T-helper 17 cell (primary cell): ENCODE results near the gene SLC35F3. TPM values are rescaled to one million over a fixed set of nuclear protein-coding genes. Genes with fewer than 3 reads are reported as not detected.
A peak's percentile ranks its signal among the peaks of the same experiment; 100 is the strongest.

ENCODE experiments used
- ATAC-seq: fragments of 150-1000 bp; cut with Tn5 transposase; 2 replicates; pipeline ENCODE4 v1.10.0; 2021; ENCODE audit warnings: mild to moderate bottlenecking, moderate library complexity
- DNase-seq, 3 donors: peaks; one replicate each; pipeline versions ENCODE4 v3.0.0 to v3.0.0-alpha.2; 2020 to 2021
- H3K9me3 ChIP-seq: one replicate; pipeline ENCODE4 v1.7.0; 2013; ENCODE audit warnings: low read length, mild to moderate bottlenecking; ENCODE audit not compliant: control insufficient read depth, poor library complexity, severe bottlenecking
- H3K27ac Mint-ChIP-seq: one replicate; pipeline ENCODE4 v1.8.0; 2022; ENCODE audit warnings: mild to moderate bottlenecking, moderate library complexity, mixed read lengths
- H3K27me3 Mint-ChIP-seq: one replicate; pipeline ENCODE4 v1.8.0; 2022; ENCODE audit warnings: mixed read lengths
- H3K36me3 Mint-ChIP-seq: one replicate; pipeline ENCODE4 v1.8.0; 2022; ENCODE audit warnings: low read depth, mixed read lengths
- H3K4me1 Mint-ChIP-seq: one replicate; pipeline ENCODE4 v1.8.0; 2022; ENCODE audit warnings: mild to moderate bottlenecking, mixed read lengths
- H3K4me3 Mint-ChIP-seq: one replicate; pipeline ENCODE4 v1.8.0; 2022; ENCODE audit warnings: mild to moderate bottlenecking, moderate library complexity, mixed read lengths
- total RNA-seq, 4 donors: library from RNA in 2 of 4; stranded (reverse) in 2 of 4; gene quantifications; one replicate each; pipeline ENCODE4 v1.2.3 and lab custom pipeline; 2022 to 2026

Gene SLC35F3
- total RNA-seq, 2 donors from 2014 or later, result 0.10 TPM; not detected in 1

- no peak overlapping the region for H3K27ac Mint-ChIP-seq
Measured at GRCh38 chr1:234214129-234214910, 309.8 kb downstream of the SLC35F3 start.

GRCh38 chr1:234214911-234215892, 310.7 kb downstream of the SLC35F3 start:
- no peak overlapping the region for H3K27ac Mint-ChIP-seq

More at GRCh38 chr1:234214129-234214910, 309.8 kb downstream of the SLC35F3 start:
- Mint-ChIP-seq H3K36me3 (peaks cover 4% of the 10 kb centered on the region), H3K27me3 (peaks cover 62% of the 10 kb centered on the region), H3K4me3 (peak overlapping the region; percentile 85), H3K4me1 (peaks cover 10% of the 10 kb centered on the region)
- ATAC-seq, result peak; percentile 39
- no peak for DNase-seq
- no peaks in the 10 kb centered on the region for H3K9me3 ChIP-seq

DNA sequence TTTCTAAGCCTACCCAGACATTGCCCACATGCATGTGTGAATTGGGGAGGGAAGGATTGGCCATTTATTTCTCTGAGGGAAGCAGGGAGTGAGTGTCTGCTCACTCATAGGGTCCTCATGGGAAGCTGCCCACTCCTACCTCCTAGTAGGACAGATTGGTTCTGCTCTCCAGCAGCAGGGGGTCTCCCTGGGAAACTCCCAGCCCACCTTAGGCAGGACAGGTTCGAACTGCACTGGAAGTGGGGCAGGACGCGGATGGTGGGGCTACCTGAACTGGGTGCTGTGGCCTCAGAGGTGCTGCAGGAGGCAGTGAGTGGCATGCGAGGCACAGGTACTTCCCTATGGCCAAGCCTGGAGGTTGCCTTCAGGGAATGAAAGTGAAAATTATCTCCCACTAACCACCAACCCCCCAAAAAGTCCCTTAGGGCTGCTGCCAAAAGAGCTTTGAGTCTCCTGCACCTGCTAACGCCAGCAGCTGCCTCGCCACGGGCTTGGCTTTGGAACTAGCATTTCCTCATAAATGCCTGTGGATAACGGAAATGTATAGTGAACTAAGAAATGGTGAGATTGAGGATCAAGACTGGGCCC, 311.7 kb downstream of the SLC35F3 start:
- Mint-ChIP-seq H3K4me1 (peaks cover 10% of the 10 kb centered on the region), H3K27ac (no peak overlapping the region), H3K27me3 (peaks cover 53% of the 10 kb centered on the region), H3K36me3 (peaks cover 4% of the 10 kb centered on the region), H3K4me3 (no peak overlapping the region)
- DNase-seq (no peak), ATAC-seq (no peak)
- H3K9me3 ChIP-seq, result no peaks in the 10 kb centered on the region

More at GRCh38 chr1:234214911-234215892, 310.7 kb downstream of the SLC35F3 start:
- DNase-seq (no peak), ATAC-seq (no peak)
- peaks cover 10% of the 10 kb centered on the region for H3K4me1 Mint-ChIP-seq
- H3K36me3 Mint-ChIP-seq, result peaks cover 4% of the 10 kb centered on the region
- H3K27me3 Mint-ChIP-seq, result peaks cover 60% of the 10 kb centered on the region
- no peaks in the 10 kb centered on the region for H3K9me3 ChIP-seq
- H3K4me3 Mint-ChIP-seq, result peak overlapping the region; percentile 62

DNA sequence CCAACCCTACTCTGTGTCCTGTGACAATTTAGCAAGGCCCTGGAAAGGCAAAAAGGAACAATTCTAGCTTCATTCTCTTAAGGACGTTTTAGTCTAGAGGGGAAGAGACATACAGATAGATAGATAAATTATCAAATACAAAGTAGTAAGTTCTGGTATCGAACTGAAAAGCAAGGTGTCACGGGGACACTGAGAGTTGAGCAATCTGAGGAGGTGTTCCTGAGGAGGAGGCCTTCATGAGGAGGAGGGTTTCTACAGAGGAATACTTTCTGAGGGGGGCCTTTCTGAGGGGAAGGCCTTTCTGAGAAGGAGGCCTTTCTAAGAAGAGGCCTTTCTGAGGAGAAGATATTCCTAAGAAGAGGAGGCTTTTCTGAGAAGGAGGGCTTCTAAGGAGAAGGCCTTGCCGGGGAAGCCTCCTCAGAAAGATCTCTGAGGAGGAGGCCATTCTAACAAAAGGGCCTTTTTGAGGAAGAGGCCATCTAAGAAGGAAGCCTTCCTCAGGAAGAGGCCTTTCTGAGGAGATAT, 312.9 kb downstream of the SLC35F3 start:
- peaks cover 4% of the 10 kb centered on the region for H3K36me3 Mint-ChIP-seq
- peaks cover 52% of the 10 kb centered on the region for H3K27me3 Mint-ChIP-seq
- H3K9me3 ChIP-seq, result no peaks in the 10 kb centered on the region
- ATAC-seq (no peak), DNase-seq (no peak)
- H3K4me1 Mint-ChIP-seq, result peaks cover 10% of the 10 kb centered on the region
- H3K27ac Mint-ChIP-seq, result peak overlapping the region; percentile 5
- no peak overlapping the region for H3K4me3 Mint-ChIP-seq

- Mint-ChIP-seq H3K36me3 (peaks cover 4% of the 10 kb centered on the region), H3K27ac (no peak overlapping the region), H3K4me3 (no peak overlapping the region), H3K27me3 (peaks cover 52% of the 10 kb centered on the region), H3K4me1 (peaks cover 7% of the 10 kb centered on the region)
- DNase-seq, result no peak
- no peaks in the 10 kb centered on the region for H3K9me3 ChIP-seq
- no peak for ATAC-seq
Measured at GRCh38 chr1:234218078-234218477, 313.6 kb downstream of the SLC35F3 start.

GRCh38 chr1:234219711-234220110, 315.2 kb downstream of the SLC35F3 start:
- H3K36me3 Mint-ChIP-seq, result peaks cover 4% of the 10 kb centered on the region
- no peaks in the 10 kb centered on the region for H3K9me3 ChIP-seq
- no peak for DNase-seq
- H3K4me1 Mint-ChIP-seq, result peaks cover 6% of the 10 kb centered on the region
- H3K4me3 Mint-ChIP-seq, result no peak overlapping the region
- peaks cover 56% of the 10 kb centered on the region for H3K27me3 Mint-ChIP-seq
- ATAC-seq, result no peak
- no peak overlapping the region for H3K27ac Mint-ChIP-seq

GRCh38 chr1:234221601-234222000, 317.1 kb downstream of the SLC35F3 start:
- no peaks in the 10 kb centered on the region for H3K9me3 ChIP-seq
- no peak overlapping the region for H3K4me3 Mint-ChIP-seq
- peaks cover 42% of the 10 kb centered on the region for H3K27me3 Mint-ChIP-seq
- ATAC-seq, result no peak
- peaks cover 4% of the 10 kb centered on the region for H3K36me3 Mint-ChIP-seq
- no peak for DNase-seq
- peaks cover 6% of the 10 kb centered on the region for H3K4me1 Mint-ChIP-seq
- H3K27ac Mint-ChIP-seq, result no peak overlapping the region

DNA sequence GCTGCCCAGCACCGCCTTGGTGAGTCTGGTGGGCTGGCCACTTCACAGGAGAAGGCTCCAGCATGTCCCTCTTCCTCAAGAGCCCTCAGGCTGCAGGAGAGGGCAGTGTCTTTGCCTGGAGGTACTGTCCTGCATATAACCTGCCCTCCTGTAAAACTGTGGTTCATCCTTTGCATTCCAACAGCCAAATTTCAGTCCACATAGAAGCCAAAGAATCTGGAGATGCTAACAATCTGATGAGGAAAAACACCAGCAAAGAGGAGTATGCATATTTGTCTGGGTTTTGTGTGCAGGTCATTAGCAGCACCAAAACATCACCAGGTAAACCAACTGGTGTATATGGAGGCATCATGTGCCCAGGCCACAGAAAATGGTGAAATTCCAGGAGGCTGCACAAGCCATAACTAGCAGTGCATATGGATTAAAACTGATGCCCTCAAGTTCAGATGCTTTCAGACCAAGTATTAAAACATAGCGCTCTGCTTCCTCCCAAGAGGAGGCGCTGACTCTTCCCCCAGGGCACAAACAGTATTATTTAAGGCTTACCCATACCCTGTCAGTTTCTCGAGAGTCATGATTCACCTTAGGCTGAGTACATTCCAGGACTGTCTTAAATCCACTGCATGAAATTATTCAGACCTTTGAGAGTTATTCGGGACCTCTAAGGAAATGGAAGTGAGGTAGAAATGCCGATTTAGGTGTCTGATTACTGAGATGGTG, 318.2 kb downstream of the SLC35F3 start:
- no peaks in the 10 kb centered on the region for H3K9me3 ChIP-seq
- ATAC-seq (no peak), DNase-seq (no peak)
- no peaks in the 10 kb centered on the region for H3K36me3 Mint-ChIP-seq
- no peak overlapping the region for H3K4me3 Mint-ChIP-seq
- H3K27ac Mint-ChIP-seq, result no peak overlapping the region
- peaks cover 42% of the 10 kb centered on the region for H3K27me3 Mint-ChIP-seq
- H3K4me1 Mint-ChIP-seq, result peaks cover under 1% of the 10 kb centered on the region

DNA sequence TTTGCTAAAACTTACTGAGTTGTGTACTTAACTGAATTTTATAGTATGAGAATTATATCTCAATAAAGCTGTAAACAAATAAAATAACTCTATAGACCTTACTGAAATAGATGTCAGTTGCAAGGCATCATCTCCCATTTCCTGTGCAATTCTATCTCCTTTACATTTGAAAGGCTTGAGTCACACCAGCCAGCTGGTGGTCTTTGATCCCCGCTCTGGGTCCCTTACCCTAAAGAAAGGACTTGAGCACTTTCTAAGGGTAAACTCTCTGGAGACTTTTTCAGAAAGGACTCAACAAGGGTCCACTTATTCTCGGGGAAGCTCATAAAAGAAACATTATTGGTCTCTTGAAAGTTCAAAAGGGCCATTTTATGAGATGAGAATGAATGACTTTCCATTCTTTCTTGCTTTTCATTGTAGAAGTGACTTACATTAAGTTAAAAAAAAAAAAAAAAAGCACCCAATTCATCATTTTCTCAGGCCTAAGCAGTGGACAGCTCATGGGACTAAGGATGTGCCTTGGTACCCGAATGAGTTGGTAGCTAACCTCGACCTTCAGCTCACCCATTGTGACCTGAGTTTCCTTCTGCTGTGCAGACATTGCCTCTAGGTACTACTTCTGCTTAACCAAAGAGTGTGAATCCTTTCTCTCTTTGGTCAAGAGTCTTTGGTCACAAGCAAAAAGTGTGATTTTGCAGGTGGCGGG, 321.8 kb downstream of the SLC35F3 start:
- H3K4me1 Mint-ChIP-seq, result no peaks in the 10 kb centered on the region
- DNase-seq (no peak), ATAC-seq (no peak)
- H3K36me3 Mint-ChIP-seq, result peaks cover 3% of the 10 kb centered on the region
- no peak overlapping the region for H3K4me3 Mint-ChIP-seq
- no peak overlapping the region for H3K27ac Mint-ChIP-seq
- no peaks in the 10 kb centered on the region for H3K9me3 ChIP-seq
- peaks cover 61% of the 10 kb centered on the region for H3K27me3 Mint-ChIP-seq

DNA sequence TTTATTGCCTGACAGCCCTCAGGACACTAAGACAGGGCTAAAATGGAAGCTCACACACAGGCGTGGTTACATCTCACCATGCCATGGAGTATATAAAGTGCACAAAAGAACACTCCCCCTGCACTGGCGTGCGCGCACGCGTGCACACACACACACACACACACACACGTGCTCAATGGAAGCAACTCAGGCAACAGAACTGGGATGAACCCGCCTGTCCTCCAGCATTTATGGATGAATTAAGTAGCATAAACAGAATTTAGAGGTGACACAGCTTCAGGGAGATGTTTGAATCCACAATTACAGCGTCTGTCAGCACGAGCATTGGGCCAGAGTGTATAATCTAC, 322.3 kb downstream of the SLC35F3 start:
- Mint-ChIP-seq H3K36me3 (peaks cover 3% of the 10 kb centered on the region), H3K27ac (no peak overlapping the region), H3K4me3 (no peak overlapping the region), H3K27me3 (peaks cover 62% of the 10 kb centered on the region), H3K4me1 (no peaks in the 10 kb centered on the region)
- no peak for ATAC-seq
- no peaks in the 10 kb centered on the region for H3K9me3 ChIP-seq
- DNase-seq, result no peak

DNA sequence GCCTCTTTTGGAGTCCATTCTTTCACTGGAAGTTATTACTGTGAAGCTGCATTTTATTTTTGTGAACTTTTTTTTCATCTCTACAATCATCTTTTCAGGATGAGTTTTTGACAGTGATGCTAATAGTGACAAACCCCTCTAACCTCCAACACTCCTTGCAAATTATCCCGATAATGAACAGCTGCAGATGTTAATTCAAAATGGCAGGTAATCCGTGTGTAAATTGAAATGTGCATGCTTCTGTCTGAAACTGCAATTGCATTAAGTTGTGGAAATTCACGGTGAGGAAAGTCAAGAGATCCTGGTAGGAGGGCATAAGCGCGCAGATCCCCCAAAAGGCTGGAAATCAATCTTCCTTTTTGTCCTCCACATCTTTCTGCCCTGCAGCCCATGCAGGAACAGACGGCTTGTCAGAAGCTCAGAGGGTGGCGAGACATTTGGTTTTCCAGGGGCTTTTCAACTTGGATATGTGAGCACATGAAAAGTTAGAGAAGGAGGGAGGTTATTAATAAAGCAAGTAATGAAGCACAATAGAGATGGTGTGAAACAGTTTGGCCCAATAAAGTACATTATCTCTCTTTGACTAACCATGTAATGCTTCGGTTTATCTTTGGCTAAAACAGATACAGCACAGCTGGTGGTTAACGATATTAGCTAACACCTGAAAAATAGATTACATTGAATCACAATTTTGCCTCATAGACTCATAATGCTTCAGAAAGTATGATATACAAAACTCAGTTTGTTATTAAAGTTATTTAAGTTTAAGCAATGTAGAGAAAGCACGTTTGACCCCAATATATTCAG, 325.3 kb downstream of the SLC35F3 start:
- no peak overlapping the region for H3K27ac Mint-ChIP-seq
- H3K27me3 Mint-ChIP-seq, result peaks cover 60% of the 10 kb centered on the region
- H3K36me3 Mint-ChIP-seq, result peaks cover 3% of the 10 kb centered on the region
- no peaks in the 10 kb centered on the region for H3K9me3 ChIP-seq
- no peak overlapping the region for H3K4me3 Mint-ChIP-seq
- no peaks in the 10 kb centered on the region for H3K4me1 Mint-ChIP-seq
- ATAC-seq (no peak), DNase-seq (no peak)
